Testis (tissue), 3 donors: ENCODE data around the gene CTPS1. TPM values are rescaled to one million over a fixed set of nuclear protein-coding genes. Genes with fewer than 3 reads are reported as not detected.
A peak's percentile ranks its signal among the peaks of the same experiment; 100 is the strongest.

Experiments used
- DNase-seq: peaks from one replicate; pipeline ENCODE4 v3.0.0-alpha.2; 2019
- H3K27ac ChIP-seq, 2 donors: fragments of 200-600 bp; sonication (generic); one replicate each; pipeline ENCODE4 v1.5.1; 2019
- H3K27me3 ChIP-seq: fragments of 200-600 bp; sonication (generic); one replicate; pipeline ENCODE4 v1.5.1; 2019
- H3K36me3 ChIP-seq: fragments of 200-600 bp; sonication (generic); one replicate; pipeline ENCODE4 v1.5.1; 2017; ENCODE audit warnings: low read depth; ENCODE audit errors: missing control alignments
- H3K4me1 ChIP-seq: fragments of 200-600 bp; sonication (generic); one replicate; pipeline ENCODE4 v1.5.1; 2019
- H3K4me3 ChIP-seq, 2 donors: fragments of 200-600 bp; sonication (generic); one replicate each; pipeline ENCODE4 v1.5.1; 2017 to 2019
- H3K9me3 ChIP-seq: fragments of 200-600 bp; sonication (generic); one replicate; pipeline ENCODE4 v1.5.1; 2017
- POLR2A ChIP-seq: fragments of 450-650 bp; IDR thresholded peaks from one replicate; pipeline ENCODE4 v1.6.1; 2017; ENCODE audit warnings: antibody characterized with exemption, mild to moderate bottlenecking, moderate library complexity
- WGBS, 2 donors: methylation state at CpG; one replicate each; pipeline ENCODE4 v1.1.5; 2018; 5-methylcytosine and 5-hydroxymethylcytosine counted together
- intact Hi-C: fragments of 100-400 bp; cut with DNase I; formaldehyde crosslinking; loops from one replicate; pipeline ENCODE4 v1.15.1; 2023; ENCODE audit warnings: low total_unique reads
- polyA plus RNA-seq: library from polyadenylated mRNA; stranded (reverse); fragments of 350-450 nt; fragmentation: Illumina TruSeq; extraction: RNeasy Lipid Tissue Mini Kit (QIAGEN cat#74804); gene quantifications from one replicate; pipeline ENCODE4 v1.2.3, GENCODE V29; 2014; ENCODE audit warnings: low read depth, low replicate concordance; ENCODE audit not compliant: insufficient read depth
- total RNA-seq, 2 donors: library from RNA; depleted of rRNA; stranded (reverse); fragments of >200 nt; gene quantifications; one replicate each; pipeline ENCODE4 v1.2.3, GENCODE V29; 2016
- TF ChIP-seq, protein P1 (sequence below), 3 experiments: fragments of 450-650 bp in 2 of 3; fragments of 200-600 bp in 1 of 3; sonication (generic) in 1 of 3; IDR thresholded peaks; one replicate each; pipeline ENCODE4 v1.5.1; 2016 to 2019; ENCODE audit warnings: antibody characterized with exemption in 3 of 3, mild to moderate bottlenecking in 2 of 3, moderate library complexity in 1 of 3

The CTPS1 gene
- total and polyA plus RNA-seq, 3 donors from 2014 or later = 41.2 to 66.1 (median 55.9) TPM

DNA sequence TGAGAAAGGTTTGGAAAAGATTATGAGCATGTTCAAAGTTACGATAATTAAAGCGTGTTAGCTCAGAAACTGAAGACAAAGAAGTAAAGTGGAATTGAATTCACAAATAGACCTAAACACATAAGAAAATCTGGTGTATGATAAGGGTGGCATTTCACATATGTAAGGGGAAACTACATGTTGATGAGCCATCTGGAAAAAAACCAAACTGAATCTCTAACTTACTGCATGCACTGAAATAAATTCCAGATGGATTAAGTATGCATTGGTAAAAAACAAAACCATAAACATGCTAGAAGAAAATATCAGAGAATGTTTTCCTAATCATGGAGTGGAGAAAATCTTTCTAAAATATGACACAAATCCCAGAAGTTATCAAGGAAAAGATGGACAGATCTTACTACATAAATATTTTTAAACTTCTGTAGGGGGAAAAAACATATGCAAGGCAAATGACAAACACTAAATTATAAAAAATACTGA lies 34.0 kb upstream of the CTPS1 start:
- no peak overlapping the region for H3K4me3 ChIP-seq
- H3K4me1 ChIP-seq = peaks cover 6% of the 10 kb centered on the region
- WGBS, 2 donors = 38 to 51% methylated on average over 2 of the region's 2 CpGs
- intact Hi-C loops = no loop called here
- H3K9me3 ChIP-seq = no peaks in the 10 kb centered on the region
- no peak for TF ChIP-seq POLR2A
- TF ChIP-seq, protein P1, sequence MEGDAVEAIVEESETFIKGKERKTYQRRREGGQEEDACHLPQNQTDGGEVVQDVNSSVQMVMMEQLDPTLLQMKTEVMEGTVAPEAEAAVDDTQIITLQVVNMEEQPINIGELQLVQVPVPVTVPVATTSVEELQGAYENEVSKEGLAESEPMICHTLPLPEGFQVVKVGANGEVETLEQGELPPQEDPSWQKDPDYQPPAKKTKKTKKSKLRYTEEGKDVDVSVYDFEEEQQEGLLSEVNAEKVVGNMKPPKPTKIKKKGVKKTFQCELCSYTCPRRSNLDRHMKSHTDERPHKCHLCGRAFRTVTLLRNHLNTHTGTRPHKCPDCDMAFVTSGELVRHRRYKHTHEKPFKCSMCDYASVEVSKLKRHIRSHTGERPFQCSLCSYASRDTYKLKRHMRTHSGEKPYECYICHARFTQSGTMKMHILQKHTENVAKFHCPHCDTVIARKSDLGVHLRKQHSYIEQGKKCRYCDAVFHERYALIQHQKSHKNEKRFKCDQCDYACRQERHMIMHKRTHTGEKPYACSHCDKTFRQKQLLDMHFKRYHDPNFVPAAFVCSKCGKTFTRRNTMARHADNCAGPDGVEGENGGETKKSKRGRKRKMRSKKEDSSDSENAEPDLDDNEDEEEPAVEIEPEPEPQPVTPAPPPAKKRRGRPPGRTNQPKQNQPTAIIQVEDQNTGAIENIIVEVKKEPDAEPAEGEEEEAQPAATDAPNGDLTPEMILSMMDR (IDR thresholded peaks at IDR 0.05) = no peak
- H3K36me3 ChIP-seq = no peaks in the 10 kb centered on the region
- peak overlapping the region in 1 of 2 donors; percentile 76 for H3K27ac ChIP-seq
- no peak for DNase-seq
- no peaks in the 10 kb centered on the region for H3K27me3 ChIP-seq

- no peaks in the 10 kb centered on the region for H3K27me3 ChIP-seq
- no peak for TF ChIP-seq POLR2A
- TF ChIP-seq, protein P1 (IDR thresholded peaks at IDR 0.05) = peak in 2 of 3 experiments; percentile 65 to 80
- intact Hi-C loops = no loop called here
- no peak overlapping the region for H3K27ac ChIP-seq
- no peak overlapping the region for H3K4me3 ChIP-seq
- WGBS, 2 donors = 70 to 74% methylated on average over 9 of the region's 9 CpGs
- H3K36me3 ChIP-seq = no peaks in the 10 kb centered on the region
- DNase-seq = peak; percentile 80
- peaks cover 6% of the 10 kb centered on the region for H3K4me1 ChIP-seq
- H3K9me3 ChIP-seq = no peaks in the 10 kb centered on the region
These were observed 30.6 kb upstream of the CTPS1 start for GRCh38 chr1:40948741-40949443.

DNA sequence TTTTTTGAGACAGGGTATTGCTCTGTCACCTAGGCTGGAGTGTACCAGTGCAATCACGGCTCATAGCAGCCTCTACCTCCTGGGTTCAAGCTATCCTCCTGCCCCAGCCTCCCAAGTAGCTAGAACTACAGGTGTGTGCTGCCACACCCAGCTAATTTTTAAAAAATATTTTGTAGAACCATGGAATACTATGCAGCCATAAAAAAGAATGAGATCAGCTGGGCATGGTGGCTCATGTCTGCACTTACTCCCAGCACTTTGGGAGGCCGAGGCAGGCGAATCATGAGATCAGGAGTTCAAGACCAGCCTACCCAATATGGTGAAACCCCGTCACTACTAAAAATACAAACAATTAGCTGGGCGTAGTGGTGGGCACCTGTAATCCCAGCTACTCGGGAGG lies 29.9 kb upstream of the CTPS1 start:
- intact Hi-C loops = no loop called here
- Histone ChIP-seq H3K36me3 (no peaks in the 10 kb centered on the region), H3K27ac (no peak overlapping the region), H3K9me3 (no peaks in the 10 kb centered on the region), H3K27me3 (no peaks in the 10 kb centered on the region), H3K4me1 (peaks cover under 1% of the 10 kb centered on the region), H3K4me3 (no peak overlapping the region)
- 92 to 95% methylated on average over 6 of the region's 6 CpGs for WGBS, 2 donors
- no peak for TF ChIP-seq POLR2A
- TF ChIP-seq, protein P1 (IDR thresholded peaks at IDR 0.05) = no peak
- DNase-seq = no peak

GRCh38 chr1:40951943-40952743 lies 27.4 kb upstream of the CTPS1 start:
- no peaks in the 10 kb centered on the region for H3K36me3 ChIP-seq
- H3K27ac ChIP-seq = no peak overlapping the region
- H3K4me1 ChIP-seq = no peaks in the 10 kb centered on the region
- no peak overlapping the region for H3K4me3 ChIP-seq
- TF ChIP-seq POLR2A = no peak
- TF ChIP-seq, protein P1 (IDR thresholded peaks at IDR 0.05) = peak; percentile 78 to 89 (median 81)
- H3K27me3 ChIP-seq = no peaks in the 10 kb centered on the region
- no peaks in the 10 kb centered on the region for H3K9me3 ChIP-seq
- peak; percentile 84 for DNase-seq
- WGBS, 2 donors = 34 to 37% methylated on average over 10 to 17 of the region's 17 CpGs
- intact Hi-C loops = loop anchor here (5.0 to 10.0 kb wide), 2 partner anchors 105 to 177 kb away; no protein-coding TSS in a partner anchor
